Measurements from ENCODE around the gene BCKDHB.
"Not testable (repeated sequence)": the region's sequence is repeated elsewhere in the genome, so short reads cannot be mapped to it uniquely, and the experiment has no call there.

The BCKDHB gene

GRCh38 chr6:80234908-80235307 is 128.4 kb downstream of the BCKDHB start:
- no peak overlapping the region for H3K27ac ChIP-seq (replicated peaks)
- TF ChIP-seq POLR2AphosphoS5 (IDR thresholded peaks at IDR 0.05; ENCODE audit: low read depth) (no peak), SPI1 (IDR thresholded peaks at IDR 0.05; ENCODE audit: borderline replicate concordance, low read depth) (no peak), REST (IDR thresholded peaks at IDR 0.05; ENCODE audit: insufficient replicate concordance, low read depth) (no peak), CTCF (IDR thresholded peaks at IDR 0.05; ENCODE audit: insufficient read depth, low read length) (no peak), GABPA (IDR thresholded peaks at IDR 0.05; ENCODE audit: low read depth) (no peak)
- DNase-seq (ENCODE audit: low read depth in 1 of 2, low spot score in 1 of 2) = no peak
- H3K27me3 ChIP-seq (ENCODE audit: insufficient read depth, poor library complexity, severe bottlenecking) = no peaks in the 10 kb centered on the region
- H3K4me3 ChIP-seq (replicated peaks; ENCODE audit: insufficient read depth, low read length) = no peak overlapping the region

GRCh38 chr6:80235647-80236046 is 129.2 kb downstream of the BCKDHB start:
- H3K27me3 ChIP-seq (ENCODE audit: insufficient read depth, poor library complexity, severe bottlenecking) = no peaks in the 10 kb centered on the region
- no peak for TF ChIP-seq SPI1 (IDR thresholded peaks at IDR 0.05; ENCODE audit: borderline replicate concordance, low read depth)
- TF ChIP-seq REST (IDR thresholded peaks at IDR 0.05; ENCODE audit: insufficient replicate concordance, low read depth) = no peak
- TF ChIP-seq GABPA (IDR thresholded peaks at IDR 0.05; ENCODE audit: low read depth) = no peak
- no peak for TF ChIP-seq POLR2AphosphoS5 (IDR thresholded peaks at IDR 0.05; ENCODE audit: low read depth)
- TF ChIP-seq CTCF (IDR thresholded peaks at IDR 0.05; ENCODE audit: insufficient read depth, low read length) = no peak

DNA sequence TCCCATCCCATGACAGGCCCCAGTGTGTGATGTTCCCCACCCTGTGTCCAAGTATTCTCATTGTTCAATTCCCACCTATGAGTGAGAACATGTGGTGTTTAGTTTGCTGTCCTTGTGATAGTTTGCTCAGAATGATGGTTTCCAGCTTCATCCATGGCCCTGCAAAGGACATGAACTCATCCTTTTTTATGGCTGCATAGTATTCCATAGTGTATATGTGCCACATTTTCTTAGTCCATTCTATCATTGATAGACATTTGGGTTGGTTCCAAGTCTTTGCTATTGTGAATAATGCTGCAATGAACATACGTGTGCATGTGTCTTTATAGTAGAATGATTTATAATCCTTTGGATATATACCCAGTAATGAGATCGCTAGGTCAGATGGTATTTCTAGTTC is 132.3 kb downstream of the BCKDHB start:
- not testable (repeated sequence) for DNase-seq (ENCODE audit: low read depth in 1 of 2, low spot score in 1 of 2); H3K27me3 ChIP-seq (ENCODE audit: insufficient read depth, poor library complexity, severe bottlenecking)

More at GRCh38 chr6:80235647-80236046, 129.2 kb downstream of the BCKDHB start:
- no peak for DNase-seq (ENCODE audit: low read depth in 1 of 2, low spot score in 1 of 2)
- Histone ChIP-seq H3K27ac (replicated peaks) (no peak overlapping the region), H3K4me3 (replicated peaks; ENCODE audit: insufficient read depth, low read length) (no peak overlapping the region)

GRCh38 chr6:80245043-80245442 is 138.6 kb downstream of the BCKDHB start:
- Histone ChIP-seq H3K27ac (replicated peaks) (no peak overlapping the region), H3K4me3 (replicated peaks; ENCODE audit: insufficient read depth, low read length) (no peak overlapping the region), H3K27me3 (ENCODE audit: insufficient read depth, poor library complexity, severe bottlenecking) (no peaks in the 10 kb centered on the region)
- no peak for TF ChIP-seq CTCF (IDR thresholded peaks at IDR 0.05; ENCODE audit: insufficient read depth, low read length)
- DNase-seq (ENCODE audit: low read depth in 1 of 2, low spot score in 1 of 2) = no peak

More for the DNA sequence above, 132.3 kb downstream of the BCKDHB start:
- H3K4me3 ChIP-seq (replicated peaks; ENCODE audit: insufficient read depth, low read length); H3K27ac ChIP-seq (replicated peaks): not testable (repeated sequence)

All from HL-60 (cell line).